GM18907 (cell line): ENCODE results near the gene FBXL20.
A peak's percentile ranks its signal among the peaks of the same experiment; 100 is the strongest.
"Not testable (repeated sequence)": the region's sequence is repeated elsewhere in the genome, so short reads cannot be mapped to it uniquely, and the experiment has no call there.

Source experiments
- ATAC-seq: cut with Tn5 transposase; IDR thresholded peaks from one replicate; pipeline ENCODE4 v1.9.1; 2021; ENCODE audit warnings: mild to moderate bottlenecking, moderate library complexity; ENCODE audit not compliant: unreplicated experiment

Gene FBXL20

GRCh38 chr17:39261286-39261685, 140.1 kb downstream of the FBXL20 start:
- no peak for ATAC-seq

GRCh38 chr17:39252788-39253460, 148.5 kb downstream of the FBXL20 start:
- no peak for ATAC-seq

- ATAC-seq, result no peak
Observed at GRCh38 chr17:39251997-39252396, 149.4 kb downstream of the FBXL20 start.

- ATAC-seq, result not testable (repeated sequence)
Observed at GRCh38 chr17:39250076-39250475, 151.3 kb downstream of the FBXL20 start.

GRCh38 chr17:39246274-39246673, 155.2 kb downstream of the FBXL20 start:
- no peak for ATAC-seq

GRCh38 chr17:39244600-39245570, 156.5 kb downstream of the FBXL20 start:
- peak; percentile 51 for ATAC-seq

GRCh38 chr17:39244016-39244599, 157.3 kb downstream of the FBXL20 start:
- ATAC-seq, result no peak

- no peak for ATAC-seq
Observed at GRCh38 chr17:39243155-39243554, 158.3 kb downstream of the FBXL20 start.

- no peak for ATAC-seq
Observed at GRCh38 chr17:39240631-39241030, 160.8 kb downstream of the FBXL20 start.

GRCh38 chr17:39239640-39240314, 161.6 kb downstream of the FBXL20 start:
- no peak for ATAC-seq

- no peak for ATAC-seq
Observed at GRCh38 chr17:39238311-39238972, 163.0 kb downstream of the FBXL20 start.

GRCh38 chr17:39237586-39237985, 163.8 kb downstream of the FBXL20 start:
- ATAC-seq, result no peak

GRCh38 chr17:39236981-39237441, 164.4 kb downstream of the FBXL20 start:
- no peak for ATAC-seq

- no peak for ATAC-seq
Observed at GRCh38 chr17:39236450-39236927, 164.9 kb downstream of the FBXL20 start.

- ATAC-seq, result no peak
Observed at GRCh38 chr17:39235555-39236449, 165.6 kb downstream of the FBXL20 start.

- no peak for ATAC-seq
Observed at GRCh38 chr17:39231591-39232551, 169.6 kb downstream of the FBXL20 start.

- ATAC-seq, result no peak
Observed at GRCh38 chr17:39231091-39231561, 170.3 kb downstream of the FBXL20 start.

- no peak for ATAC-seq
Observed at GRCh38 chr17:39230361-39230760, 171.1 kb downstream of the FBXL20 start.
